ENCODE results near the gene GRM4.

- TF ChIP-seq, protein P1, sequence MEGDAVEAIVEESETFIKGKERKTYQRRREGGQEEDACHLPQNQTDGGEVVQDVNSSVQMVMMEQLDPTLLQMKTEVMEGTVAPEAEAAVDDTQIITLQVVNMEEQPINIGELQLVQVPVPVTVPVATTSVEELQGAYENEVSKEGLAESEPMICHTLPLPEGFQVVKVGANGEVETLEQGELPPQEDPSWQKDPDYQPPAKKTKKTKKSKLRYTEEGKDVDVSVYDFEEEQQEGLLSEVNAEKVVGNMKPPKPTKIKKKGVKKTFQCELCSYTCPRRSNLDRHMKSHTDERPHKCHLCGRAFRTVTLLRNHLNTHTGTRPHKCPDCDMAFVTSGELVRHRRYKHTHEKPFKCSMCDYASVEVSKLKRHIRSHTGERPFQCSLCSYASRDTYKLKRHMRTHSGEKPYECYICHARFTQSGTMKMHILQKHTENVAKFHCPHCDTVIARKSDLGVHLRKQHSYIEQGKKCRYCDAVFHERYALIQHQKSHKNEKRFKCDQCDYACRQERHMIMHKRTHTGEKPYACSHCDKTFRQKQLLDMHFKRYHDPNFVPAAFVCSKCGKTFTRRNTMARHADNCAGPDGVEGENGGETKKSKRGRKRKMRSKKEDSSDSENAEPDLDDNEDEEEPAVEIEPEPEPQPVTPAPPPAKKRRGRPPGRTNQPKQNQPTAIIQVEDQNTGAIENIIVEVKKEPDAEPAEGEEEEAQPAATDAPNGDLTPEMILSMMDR (conservative IDR thresholded peaks at IDR 0.05; ENCODE audit: low read depth, low read length), result no peak
- no peak for TF ChIP-seq EZH2 (IDR thresholded peaks at IDR 0.05; ENCODE audit: borderline replicate concordance, low read depth, low read length, poor library complexity, severe bottlenecking)
Measured at GRCh38 chr6:34020807-34021553, 124.9 kb downstream of the GRM4 start.
